Activated CD4-positive, alpha-beta T cell treated with anti-CD3 and anti-CD28 coated beads for 4 hours (primary cell): ENCODE measurements around the gene FCHSD2.
"Not testable (repeated sequence)": the region's sequence is repeated elsewhere in the genome, so short reads cannot be mapped to it uniquely, and the experiment has no call there.

Source experiments
- DNase-seq, 2 donors: peaks; one replicate each; pipeline ENCODE4 v3.0.0-alpha.2; 2020

The FCHSD2 gene

DNA sequence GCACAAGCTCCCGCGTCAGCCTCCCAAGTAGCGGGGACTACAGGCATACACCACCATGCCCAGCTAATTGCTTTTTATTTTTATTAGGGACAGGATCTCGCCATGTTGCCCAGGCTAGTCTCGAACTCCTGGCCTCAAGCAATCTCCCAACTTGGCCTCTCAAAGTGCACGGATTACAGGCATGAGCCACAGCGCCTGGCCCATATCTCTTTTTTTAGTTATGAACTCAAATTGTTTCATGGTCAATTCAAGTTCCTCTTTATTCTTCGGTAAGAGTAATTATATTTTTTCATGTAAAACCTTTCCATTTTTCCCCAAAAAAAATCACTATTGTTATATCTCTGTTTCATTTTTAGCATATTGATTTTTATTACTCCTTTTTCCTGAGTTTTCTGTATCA, 25.5 kb downstream of the FCHSD2 start:
- no peak for DNase-seq

DNA sequence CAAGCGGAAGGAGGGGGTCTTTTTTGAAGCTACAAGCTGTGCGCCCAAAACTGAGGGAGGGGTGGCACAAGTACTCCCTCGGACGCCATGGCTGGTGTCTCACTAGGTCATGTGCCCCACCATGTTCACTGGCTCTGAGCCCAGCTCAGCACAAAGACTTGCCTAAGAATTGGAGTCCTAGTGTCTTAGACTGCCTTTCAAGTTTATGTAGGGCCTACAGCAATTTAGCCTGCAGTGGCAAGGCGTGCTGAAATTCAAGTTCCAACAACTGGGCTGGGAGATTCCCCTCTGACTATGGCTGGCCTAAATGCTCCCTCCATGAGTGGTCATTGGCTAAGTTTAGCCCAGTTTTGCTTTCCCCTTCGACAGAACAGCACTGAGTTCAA, 27.3 kb downstream of the FCHSD2 start:
- no peak for DNase-seq

DNA sequence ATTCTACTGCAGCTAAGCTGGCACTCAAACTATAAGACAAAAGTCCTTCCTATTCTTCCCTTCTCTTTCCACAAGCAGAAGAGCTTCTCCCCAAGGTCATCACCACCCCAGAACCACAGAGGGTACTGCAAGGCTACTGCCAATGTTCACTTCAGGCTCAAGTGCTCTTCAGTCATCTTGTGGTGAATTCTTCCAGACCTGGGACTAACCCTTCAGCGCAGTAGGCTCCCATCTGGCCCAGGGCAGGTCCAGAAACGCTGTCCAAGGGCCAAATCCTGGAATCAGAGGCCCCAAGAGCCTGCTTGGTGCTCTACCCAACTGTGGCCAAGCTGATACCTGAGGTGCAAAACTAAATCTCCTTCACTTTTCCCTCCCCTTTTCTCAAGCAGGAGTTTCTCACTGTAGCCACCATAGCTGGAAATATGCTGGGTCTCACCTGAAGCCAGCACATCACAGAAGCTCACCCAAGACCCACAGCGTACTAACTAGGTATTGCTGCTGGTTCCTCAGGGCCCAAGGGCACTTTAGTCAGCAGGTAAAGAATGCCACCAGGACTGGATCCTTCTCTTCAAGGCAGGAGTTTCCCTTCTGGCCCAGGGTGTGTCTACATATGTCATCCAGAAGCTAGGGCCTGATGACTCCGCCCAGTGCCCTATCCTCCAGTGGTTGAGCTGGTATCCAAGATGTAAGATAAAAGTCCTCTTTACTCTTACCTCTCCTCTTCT, 27.8 kb downstream of the FCHSD2 start:
- no peak for DNase-seq

DNA sequence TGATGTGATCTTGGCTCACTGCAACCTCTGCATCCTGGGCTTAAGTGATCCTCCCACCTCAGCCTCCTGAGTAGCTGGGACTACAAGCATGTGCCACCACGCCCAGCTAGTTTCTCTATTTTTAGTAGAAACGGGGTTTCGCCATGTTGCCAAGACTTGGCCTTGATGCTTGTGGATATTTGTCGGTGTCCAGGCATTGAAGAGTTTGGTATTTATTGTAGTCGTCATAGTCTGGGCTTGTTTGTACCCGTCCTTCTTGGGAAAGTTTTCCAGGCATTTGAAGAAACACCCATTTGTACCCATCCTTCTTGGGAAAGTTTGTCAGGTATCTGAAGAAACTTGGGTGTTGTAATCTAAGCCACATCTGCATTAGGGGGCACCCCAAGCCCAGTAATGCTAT, 28.7 kb downstream of the FCHSD2 start:
- DNase-seq: no peak

DNA sequence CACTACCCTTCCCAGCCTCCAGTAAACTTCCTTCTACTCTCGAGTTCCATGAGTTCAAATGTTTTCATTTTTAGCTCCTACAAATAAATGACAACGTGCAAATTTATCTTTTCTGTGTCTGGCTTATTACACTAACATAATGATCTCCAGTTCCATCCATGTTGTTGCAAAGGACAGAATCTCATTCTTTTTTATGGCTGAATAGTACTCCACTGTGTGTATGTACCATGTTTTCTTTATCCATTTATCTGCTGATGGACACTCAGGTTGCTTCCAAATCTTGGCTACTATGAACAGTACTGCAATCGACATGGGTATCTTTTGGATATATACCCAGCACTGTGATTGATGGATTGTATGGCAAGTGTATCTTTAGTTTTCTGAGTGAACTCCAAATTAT, 34.5 kb downstream of the FCHSD2 start:
- no peak for DNase-seq

DNA sequence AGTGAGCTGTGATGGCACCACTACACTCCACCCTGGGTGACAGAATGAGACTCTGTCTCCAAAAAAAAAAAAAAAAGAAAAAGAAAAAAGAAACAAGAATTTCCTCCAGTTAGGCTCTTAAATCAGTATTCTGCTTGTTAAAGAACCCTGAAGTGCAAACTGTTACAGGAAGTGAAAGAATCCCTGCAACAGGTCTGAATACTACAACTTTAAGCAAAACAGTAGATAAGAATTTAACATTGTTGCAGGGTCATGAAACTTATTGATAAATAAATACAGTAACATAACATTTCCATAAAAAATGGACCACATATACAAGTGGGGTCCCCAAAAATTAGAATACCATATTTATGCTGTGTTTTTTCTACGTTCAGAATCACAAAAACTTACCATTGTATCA, 35.8 kb downstream of the FCHSD2 start:
- DNase-seq: no peak

DNA sequence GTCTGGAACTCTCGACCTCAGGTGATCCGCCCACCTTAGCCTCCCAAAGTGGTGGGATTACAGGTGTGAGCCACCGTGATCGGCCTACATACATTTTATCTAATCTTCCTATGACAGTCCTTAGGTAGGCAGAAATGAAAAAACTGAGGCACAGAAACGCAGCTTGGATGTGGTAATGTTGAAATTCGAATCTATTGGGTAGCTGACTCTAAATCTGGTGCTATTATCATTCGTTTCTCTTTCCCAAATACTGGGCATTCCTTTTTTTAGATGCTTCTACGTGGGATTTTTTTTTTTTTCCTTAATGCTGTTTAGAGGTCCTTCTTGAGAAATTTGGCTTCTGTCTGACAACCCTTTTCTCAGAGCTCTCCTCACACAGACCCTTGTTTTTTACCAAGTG, 41.5 kb downstream of the FCHSD2 start:
- DNase-seq: no peak

DNA sequence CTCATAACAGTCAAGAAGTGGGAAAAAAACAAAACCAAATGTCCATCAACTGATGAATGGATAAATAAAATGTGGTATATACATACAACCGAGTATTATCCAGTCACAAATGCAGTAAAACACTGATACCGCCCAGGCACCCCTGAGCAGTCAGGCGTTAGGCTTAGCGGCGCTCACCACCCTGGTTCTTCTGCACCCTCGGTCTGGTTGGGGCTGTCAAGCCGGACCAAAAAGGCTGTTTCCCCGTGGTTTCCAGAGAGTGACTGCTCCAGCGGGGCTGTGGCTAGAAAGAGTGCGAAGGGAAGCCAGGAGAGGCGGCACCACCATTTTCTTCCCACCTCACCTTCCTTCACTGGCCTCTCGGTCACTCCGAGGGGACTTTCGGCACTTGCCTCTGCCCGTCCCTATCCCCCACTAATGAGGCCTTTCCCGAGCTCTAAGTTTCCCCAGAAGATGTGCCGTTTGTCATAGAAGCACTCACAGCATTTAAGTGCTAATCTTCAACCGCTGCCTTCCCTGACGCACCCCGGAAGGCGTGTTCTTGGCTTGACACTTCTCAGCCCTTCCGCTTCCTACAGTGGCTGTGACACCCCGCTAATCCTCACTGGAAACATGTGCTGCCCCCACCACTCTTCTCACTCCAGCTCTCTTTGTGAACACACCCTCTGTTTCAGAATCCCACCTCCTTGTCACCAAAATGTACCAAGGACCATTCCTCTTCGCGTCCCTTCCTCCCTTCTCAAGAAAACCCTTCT, 42.4 kb downstream of the FCHSD2 start:
- no peak for DNase-seq

DNA sequence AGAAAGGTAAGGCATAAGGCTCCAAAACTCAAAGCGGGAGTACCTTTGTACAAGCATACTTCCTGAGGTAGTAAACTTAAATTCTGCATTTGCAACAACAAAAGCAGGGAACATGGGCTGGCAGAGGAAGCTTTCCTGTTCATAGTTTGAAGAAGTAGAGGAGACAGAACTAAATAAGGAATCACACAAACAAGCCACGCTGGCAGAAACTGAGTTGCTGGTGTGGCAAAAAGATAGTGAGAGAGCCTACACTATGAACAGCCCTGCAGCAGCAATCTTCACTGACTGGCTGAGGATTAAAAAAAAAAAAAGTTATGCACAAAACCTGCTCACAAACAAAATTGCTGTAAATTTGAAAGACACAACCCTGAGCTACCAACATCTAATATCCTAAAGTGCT, 46.5 kb downstream of the FCHSD2 start:
- no peak for DNase-seq

DNA sequence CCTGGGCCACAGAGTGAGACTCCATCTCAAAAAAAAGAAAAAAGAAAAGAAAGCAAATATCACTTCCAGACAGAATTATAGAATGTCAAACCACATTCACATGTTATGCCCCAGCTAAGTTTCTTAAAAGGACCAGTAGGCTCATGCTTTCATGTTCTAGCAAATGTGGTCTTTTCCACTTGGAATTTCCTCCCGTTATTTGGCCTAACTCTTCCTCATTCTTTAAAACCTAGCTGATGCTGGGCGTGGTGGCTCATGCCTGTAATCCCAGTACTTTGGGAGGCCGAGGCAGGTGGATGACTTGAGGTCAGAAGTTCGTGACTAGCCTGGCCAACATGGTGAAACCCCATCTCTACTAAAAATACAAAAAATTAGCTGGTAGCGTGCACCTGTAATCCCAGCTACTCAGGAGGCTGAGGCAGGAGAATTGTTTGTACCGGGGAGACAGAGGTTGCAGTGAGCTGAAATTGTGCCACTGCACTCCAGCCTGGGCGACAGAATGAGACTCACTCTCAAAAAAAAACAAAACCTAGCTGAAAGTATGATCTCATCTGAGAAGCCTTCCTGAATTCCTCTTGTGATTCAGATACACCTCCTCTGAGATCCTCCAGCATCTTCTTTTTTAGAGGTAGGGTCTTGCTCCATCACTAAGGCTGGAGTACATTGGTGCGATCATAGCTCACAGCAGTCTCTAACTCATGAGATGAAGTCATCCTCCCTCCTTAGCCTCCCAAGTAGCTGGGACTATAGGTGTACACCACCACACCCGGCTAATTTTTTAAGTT, 50.4 kb downstream of the FCHSD2 start:
- no peak for DNase-seq

DNA sequence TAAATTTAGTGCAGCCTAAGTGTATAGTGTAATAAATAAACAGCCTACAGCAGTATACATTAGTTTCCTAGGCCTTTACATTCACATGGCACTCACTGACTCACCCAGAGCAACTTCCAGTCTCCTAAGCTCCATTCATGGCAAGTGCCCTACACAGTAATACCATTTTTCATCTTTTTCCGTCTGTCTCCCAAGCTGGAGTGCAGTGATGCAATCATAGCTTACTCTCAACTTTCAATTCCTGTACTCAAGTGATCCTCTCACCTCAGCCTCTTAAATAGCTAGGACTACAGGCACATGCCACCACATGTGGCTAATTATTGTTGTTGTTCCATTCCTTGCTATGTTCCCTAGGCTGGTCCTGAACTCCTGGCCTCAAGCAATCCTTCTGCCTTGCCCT, 54.4 kb downstream of the FCHSD2 start:
- no peak for DNase-seq

DNA sequence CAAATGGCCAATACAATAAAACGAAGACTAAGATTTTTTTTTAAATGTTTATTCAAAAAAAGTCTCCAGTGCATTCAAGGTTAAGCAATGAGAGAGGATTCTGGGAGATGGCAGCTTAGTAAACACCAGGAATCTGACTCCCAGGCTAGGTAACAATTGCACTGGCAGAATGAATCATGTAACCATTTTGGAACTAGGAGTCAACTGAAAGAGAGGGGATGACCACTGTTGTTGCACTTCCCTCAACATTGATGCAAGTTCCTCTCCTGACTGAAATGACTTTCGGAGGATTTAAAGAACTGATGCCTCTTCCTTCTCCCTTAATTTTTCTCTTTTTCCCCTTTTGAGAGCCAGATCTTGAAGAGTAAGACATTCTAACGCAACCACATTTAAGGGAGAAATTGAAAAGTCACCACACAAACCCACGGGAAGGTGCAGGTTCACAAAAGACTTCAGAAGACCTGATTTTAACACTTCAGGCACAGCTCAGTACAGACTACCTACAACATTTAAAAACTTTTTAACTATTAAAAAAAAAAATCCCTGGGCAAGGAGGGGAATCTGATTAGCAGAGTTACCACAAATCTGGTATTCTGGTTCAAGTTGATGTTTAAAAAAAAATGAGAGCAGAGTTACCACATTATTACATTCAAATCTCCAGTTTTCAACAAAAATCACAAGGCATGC, 56.8 kb downstream of the FCHSD2 start:
- DNase-seq: no peak

DNA sequence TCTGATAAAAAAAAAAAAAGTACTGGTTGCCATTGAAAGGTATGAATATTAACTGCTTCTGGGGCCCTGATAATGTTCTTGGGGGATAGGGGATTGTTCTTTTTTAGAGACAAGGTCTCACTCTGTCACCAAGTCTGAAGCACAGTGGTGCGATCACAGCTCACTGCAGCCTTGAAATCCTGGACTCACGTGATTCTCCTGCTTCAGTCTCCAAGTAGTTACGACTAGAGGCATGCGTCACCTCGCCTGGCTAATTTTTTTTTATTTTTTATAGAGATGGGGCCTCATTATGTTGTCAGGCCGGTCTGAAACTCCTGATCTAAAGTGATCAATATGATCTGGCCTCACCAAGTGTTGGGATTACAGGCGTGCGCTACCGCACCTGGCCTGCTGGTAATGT, 63.5 kb downstream of the FCHSD2 start:
- DNase-seq: no peak

DNA sequence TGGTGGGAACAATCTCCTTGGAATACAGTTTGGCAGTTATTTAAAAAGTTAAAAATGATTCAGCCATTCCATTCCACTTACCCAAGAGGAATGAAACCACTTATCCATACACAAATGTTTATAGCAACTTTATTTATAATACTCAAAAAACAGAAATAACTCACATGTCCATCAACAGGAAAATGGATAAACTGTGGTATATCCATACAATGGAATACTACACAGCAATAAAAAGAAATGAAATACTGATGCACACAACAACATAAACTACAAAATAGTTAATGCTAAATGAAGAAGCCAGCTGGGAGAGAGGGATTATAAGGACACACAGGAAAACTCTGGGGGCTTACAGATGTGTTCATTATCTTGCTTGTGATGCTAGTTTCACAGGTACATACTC, 64.7 kb downstream of the FCHSD2 start:
- DNase-seq: no peak

DNA sequence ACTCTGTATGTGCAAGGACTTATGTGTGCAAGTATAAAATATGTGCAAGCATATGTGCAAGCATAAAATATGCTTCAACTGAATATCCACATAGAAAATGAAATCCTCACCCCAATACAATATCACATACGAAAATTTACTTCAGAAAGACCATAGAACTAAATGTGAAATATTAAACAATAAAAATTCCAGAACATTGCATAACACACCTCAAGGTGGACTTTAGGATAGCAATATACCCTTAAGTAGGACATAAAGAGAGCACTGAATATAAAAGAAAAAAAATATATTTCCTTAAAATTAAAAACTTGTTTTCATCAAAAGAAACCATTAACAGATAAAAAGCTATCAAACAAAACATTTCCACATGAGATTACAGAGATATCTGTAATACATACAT, 67.8 kb downstream of the FCHSD2 start:
- no peak for DNase-seq

DNA sequence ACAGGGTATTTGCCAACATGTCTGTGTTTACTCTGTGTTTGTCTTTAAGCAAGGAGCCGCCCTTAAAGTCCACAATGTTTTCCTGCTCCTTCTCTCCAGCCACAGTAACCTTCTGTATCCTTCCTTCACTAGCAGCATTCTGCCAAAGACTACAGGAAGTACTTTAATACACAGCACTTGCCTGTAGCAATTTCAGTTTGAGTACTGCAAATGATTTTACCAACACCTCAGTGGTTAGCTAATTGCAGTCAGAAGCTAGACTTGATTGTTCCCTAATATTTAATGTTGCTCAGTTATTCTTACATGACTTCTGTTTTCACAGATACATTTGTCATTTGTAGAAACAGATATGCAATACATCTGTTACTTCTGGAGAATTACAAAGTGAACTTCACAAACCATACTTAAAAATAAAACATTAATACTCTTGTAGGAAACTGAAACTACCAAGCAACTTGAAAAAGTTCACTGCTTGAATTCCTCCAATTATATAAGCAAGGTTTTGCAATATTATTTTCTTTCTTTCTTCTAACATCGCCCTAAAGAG, 69.1 kb downstream of the FCHSD2 start:
- no peak for DNase-seq

DNA sequence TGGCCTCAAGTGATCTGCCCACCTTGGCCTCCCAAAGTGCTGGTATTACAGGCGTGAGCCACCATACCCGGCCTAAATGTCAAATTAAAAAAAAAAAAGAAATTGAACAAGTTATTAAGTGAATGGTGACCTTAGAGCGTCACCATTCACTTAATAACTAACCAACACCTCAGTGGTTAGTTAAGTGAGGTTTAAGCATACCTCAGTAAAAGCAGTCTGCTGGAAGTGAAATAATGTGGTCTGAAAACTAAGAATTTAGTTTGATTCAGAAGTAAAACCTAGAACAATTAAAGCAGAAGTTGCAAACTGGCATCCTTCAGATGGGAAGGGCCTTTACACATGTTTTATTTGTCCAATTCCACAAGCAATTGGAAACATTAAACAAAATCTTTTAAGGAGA, 71.5 kb downstream of the FCHSD2 start:
- no peak for DNase-seq

DNA sequence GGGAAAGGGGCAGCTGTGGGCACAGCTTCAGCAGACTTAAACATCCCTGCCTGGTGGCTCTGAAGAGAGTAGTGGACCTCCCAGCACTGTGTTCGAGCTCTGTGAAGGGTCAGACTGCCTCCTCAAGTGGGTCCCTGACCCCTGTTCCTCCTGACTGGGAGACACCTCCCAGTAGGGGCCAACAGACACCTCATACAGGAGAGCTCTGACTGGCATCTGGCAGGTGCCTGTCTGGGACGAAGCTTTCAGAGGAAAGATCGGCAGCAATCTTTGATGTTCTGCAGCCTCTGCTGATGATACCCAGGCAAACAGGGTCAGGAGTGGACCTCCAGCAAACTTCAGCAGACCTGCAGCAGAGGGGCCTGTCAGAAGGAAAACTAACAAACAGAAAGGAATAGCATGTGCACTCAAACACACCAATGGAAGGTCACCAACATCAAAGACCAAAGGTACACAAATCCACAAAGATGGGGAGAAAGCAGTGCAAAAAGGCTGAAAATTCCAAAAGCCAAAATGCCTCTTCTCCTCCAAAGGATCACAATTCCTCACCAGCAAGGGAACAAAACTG, 80.2 kb downstream of the FCHSD2 start:
- DNase-seq: not testable (repeated sequence)

DNA sequence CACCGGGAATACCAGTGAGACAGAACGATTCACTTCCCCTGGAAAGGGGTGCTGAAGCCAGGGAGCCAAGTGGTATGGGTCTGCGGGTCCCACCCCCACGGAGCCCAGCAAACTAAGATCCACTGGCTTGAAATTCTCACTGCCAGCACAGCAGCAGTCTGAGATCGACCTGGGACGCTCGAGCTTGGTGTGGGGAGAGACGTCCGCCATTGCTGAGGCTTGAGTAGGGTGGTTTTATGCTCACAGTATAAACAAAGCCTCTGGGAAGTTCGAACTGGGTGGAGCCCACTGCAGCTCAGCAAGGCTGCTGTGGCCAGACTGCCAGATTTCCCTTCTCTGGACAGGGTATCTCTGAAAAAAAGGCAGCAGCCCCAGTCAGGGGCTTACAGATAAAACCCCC, 80.7 kb downstream of the FCHSD2 start:
- not testable (repeated sequence) for DNase-seq

DNA sequence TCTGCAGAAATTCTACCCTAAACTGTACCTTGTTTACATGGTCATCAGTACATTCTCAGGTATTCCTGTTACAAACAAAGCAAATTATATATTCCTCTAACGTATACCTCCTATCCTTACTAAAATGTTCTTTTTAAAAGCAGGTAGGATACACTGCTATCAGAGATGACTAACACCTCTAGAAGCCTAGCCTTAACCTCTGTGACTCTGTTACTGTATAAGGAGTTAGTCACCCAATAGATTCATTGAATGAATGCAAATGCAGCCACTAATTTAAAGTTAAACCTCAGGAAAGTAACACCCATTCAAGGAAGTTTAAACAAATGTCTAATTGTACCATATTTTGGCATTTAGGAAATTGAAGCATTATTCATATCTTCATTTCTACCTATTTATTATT, 82.2 kb downstream of the FCHSD2 start:
- DNase-seq: no peak

DNA sequence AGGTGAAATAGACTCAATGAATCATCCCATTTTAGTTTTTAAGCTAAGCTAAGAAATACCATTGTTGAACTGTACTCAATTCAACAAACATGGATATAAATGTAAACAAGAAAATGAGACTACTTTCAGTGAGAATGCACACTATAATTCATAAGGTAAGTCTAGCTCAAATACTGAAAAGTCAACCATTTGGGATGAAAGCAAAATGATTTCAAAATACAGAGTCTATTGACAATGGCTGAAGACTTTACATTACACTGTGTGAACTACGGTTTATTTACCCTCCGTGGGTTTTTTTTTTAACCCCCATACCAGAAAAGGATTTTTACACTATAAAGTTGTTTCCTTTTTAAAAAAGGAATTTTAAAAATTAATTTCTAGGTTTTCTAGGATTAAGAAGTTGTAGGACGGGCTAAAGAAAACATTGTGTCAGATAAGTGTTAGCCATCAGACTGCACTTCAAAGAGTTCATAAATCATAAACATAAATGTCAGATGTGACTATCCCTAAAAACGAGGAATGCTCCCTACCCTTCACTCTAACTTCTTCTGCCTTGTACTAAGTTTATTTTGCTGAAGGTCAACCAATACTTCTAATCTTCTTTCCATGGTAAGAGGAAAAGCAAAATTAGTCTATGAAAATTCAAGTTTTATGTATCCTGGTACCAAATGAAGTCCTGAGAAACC, 83.0 kb downstream of the FCHSD2 start:
- DNase-seq: no peak
